ENCODE measurements around the gene SOCS7.

- no peak for TF ChIP-seq POLR2A (IDR thresholded peaks at IDR 0.05)
- TF ChIP-seq, protein P1, sequence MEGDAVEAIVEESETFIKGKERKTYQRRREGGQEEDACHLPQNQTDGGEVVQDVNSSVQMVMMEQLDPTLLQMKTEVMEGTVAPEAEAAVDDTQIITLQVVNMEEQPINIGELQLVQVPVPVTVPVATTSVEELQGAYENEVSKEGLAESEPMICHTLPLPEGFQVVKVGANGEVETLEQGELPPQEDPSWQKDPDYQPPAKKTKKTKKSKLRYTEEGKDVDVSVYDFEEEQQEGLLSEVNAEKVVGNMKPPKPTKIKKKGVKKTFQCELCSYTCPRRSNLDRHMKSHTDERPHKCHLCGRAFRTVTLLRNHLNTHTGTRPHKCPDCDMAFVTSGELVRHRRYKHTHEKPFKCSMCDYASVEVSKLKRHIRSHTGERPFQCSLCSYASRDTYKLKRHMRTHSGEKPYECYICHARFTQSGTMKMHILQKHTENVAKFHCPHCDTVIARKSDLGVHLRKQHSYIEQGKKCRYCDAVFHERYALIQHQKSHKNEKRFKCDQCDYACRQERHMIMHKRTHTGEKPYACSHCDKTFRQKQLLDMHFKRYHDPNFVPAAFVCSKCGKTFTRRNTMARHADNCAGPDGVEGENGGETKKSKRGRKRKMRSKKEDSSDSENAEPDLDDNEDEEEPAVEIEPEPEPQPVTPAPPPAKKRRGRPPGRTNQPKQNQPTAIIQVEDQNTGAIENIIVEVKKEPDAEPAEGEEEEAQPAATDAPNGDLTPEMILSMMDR (IDR thresholded peaks at IDR 0.05) = no peak
Measured at GRCh38 chr17:38425744-38426143, 74.1 kb downstream of the SOCS7 start.
